Adipose tissue (tissue), 3 donors: Measurements from ENCODE around the gene RNF133. TPM values are rescaled to one million over a fixed set of nuclear protein-coding genes. Genes with fewer than 3 reads are reported as not detected.

Experiments
- H3K27ac ChIP-seq: one replicate; pipeline ENCODE4 v1.5.1; 2013; ENCODE audit warnings: low read depth, low read length
- WGBS, 3 donors: extraction: QIAGEN DNeasy Blood & Tissue Kit; methylation state at CpG; one replicate each; pipeline ENCODE4 v1.1.7; 2013; 5-methylcytosine and 5-hydroxymethylcytosine counted together
- polyA plus RNA-seq, 3 donors: library from polyadenylated mRNA; stranded (reverse); fragments of 200-250 nt; gene quantifications; one replicate each; pipeline ENCODE4 v1.2.3, GENCODE V29; 2013
- donor health status: healthy with polysubstance abuse.
- donor health status: Bipolar disorder and iron deficiency.
- donor health status: healthy.

The RNF133 gene
- polyA plus RNA-seq, 3 donors, result 0.10 TPM; not detected in 2

DNA sequence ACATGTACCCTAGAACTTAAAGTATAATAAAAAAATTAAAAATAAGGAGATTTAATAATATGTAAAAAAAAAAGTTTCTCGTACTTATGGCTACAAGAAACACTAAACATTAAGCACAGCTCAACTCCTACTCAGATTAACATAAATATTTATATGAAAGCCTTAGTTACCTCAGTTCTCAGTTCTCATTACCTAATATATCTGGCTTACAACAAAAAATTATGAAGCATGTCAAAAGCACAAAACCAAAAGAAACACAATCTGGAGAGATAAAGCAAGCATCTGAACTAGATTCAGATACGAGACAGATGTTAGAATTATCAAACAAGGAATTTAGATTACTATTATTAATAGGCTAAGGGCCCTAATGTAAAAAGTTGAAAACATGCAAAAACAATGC lies 40.1 kb downstream of the RNF133 start:
- H3K27ac ChIP-seq, result no peak overlapping the region
- WGBS, 3 donors, result 66 to 93% (median 73%) methylated on average over 2 of the region's 2 CpGs

DNA sequence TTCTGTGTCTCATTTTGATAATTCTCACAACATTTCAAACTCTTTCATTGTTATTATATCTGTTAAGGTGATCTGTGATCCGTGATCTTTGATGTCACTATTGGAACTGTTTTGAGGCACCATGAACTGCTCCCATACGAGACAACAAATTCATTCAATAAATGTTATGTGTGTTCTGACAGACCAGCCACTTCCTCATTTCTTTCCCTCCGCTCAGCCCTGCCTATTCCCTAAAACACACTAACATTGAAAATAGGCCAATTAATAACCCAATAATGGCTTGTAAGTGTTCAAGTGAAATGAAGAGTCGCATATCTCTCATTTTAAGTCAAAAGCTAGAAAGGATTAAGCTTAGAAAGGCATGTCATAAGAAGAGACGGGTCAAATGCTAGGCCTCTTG lies 45.2 kb downstream of the RNF133 start:
- H3K27ac ChIP-seq, result no peak overlapping the region
- WGBS, 3 donors, result 81 to 91% (median 87%) methylated on average over 5 of the region's 5 CpGs

GRCh38 chr7:122652876-122653275 lies 46.0 kb downstream of the RNF133 start:
- no peak overlapping the region for H3K27ac ChIP-seq
- WGBS, 3 donors, result 27 to 61% (median 49%) methylated on average over 4 of the region's 4 CpGs

GRCh38 chr7:122651451-122651850 lies 47.5 kb downstream of the RNF133 start:
- H3K27ac ChIP-seq, result no peak overlapping the region
- WGBS, 3 donors, result 54 to 73% (median 62%) methylated on average over 2 of the region's 2 CpGs

Other genes with a start within 250 kb of the RNF133 start
- gene RNF148, start 3.8 kb upstream of the RNF133 start, polyA plus RNA-seq, result under 1 TPM; 0.08 to 0.22 (median 0.10) TPM
- gene CADPS2, start 187.3 kb upstream of the RNF133 start, polyA plus RNA-seq, result 10 to 100 TPM in 2 of 3 donors, 1 to 10 TPM in 1; 7.3 to 14.8 (median 11.5) TPM